ENCODE data around the gene SLC27A1.

Gene SLC27A1

DNA sequence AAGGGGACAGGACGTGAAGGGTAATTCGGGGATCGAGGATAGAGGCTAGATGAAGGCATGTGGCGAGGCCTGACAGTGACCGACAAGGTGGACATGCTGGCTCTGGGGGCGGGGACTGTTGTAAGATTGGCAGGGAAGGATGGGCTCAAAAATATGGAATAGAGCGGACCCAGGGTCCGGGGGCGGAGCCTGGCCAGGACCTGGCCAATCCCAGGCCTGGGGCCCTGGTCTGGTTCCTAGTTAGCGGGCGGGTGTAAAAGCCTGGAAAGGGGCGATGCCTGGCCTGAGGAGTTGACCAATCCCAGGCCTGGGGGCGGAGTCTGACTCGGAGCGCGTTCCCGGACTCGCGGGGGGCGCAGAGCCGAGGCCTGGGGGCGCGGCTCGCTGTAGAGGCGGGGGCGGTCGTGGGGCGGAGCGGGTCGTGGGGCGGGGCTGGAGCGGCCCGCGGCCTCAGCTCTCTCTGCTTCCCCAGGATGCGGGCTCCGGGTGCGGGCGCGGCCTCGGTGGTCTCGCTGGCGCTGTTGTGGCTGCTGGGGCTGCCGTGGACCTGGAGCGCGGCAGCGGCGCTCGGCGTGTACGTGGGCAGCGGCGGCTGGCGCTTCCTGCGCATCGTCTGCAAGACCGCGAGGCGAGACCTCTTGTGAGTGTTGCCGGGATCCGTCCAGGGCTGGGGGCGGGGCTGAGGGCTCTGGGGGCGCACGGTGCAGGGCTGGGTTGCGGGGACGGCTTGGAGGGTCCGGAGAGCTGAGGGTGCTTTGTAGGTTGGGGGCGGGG, at the start of gene SLC27A1:
TSS of gene SLC27A1 (plus strand) at position 457 of the 774 bp plus-strand sequence. CDS start at position 474, 17 bp downstream.
- peak; percentile 82 to 100 (median 99) for DNase-seq

- no peak for DNase-seq
Observed at GRCh38 chr19:17421942-17422341, 48.4 kb upstream of the SLC27A1 start.

DNA sequence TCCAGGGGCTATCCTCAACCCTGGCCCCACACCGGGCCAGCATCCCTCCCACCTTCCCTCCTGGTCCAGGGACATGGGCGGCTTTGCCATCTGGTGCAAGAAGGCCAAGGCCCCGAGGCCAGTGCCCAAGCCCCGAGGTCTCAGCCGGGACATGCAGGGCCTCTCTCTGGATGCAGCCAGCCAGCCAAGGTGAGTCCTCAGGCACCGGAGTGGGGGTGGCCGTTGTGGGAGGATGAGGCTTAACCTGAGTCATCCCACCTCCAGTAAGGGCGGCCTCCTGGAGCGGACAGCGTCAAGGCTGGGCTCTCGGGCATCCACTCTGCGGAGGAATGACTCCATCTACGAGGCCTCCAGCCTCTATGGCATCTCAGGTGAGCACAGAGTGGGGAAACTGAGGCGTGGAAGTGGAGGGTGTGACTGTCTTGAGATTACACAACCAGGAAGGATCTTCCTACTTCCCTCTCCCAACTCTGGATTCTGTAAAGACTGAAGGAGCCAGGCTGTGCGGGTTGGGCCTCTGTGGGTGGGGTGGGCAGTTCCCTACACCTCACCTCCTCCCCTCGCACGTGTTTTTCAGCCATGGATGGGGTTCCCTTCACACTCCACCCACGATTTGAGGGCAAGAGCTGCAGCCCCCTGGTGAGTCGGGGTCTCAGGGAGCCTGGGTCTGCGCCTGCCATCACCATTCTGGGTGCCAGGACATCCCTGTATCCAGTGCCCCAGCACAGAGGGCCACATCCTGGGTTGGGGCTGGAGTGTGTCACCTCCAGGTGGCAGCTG, 46.7 kb upstream of the SLC27A1 start:
- DNase-seq = no peak

- peak in 23 of 56 donors; percentile 2 to 57 (median 16) for DNase-seq
Observed at GRCh38 chr19:17424743-17425365, 45.5 kb upstream of the SLC27A1 start.

GRCh38 chr19:17429641-17430113, 40.6 kb upstream of the SLC27A1 start:
- DNase-seq = no peak

GRCh38 chr19:17431417-17431816, 38.9 kb upstream of the SLC27A1 start:
- no peak for DNase-seq

GRCh38 chr19:17435218-17435617, 35.1 kb upstream of the SLC27A1 start:
- no peak for DNase-seq

GRCh38 chr19:17436094-17436873, 34.0 kb upstream of the SLC27A1 start:
- no peak for DNase-seq

- DNase-seq = no peak
Observed at GRCh38 chr19:17436874-17437267, 33.5 kb upstream of the SLC27A1 start.

- peak in 3 of 56 donors; percentile 1 to 13 (median 11) for DNase-seq
Observed at GRCh38 chr19:17441241-17442021, 28.9 kb upstream of the SLC27A1 start.

GRCh38 chr19:17445526-17446165, 24.7 kb upstream of the SLC27A1 start:
- no peak for DNase-seq

- DNase-seq = no peak
Observed at GRCh38 chr19:17447704-17448130, 22.6 kb upstream of the SLC27A1 start.

DNA sequence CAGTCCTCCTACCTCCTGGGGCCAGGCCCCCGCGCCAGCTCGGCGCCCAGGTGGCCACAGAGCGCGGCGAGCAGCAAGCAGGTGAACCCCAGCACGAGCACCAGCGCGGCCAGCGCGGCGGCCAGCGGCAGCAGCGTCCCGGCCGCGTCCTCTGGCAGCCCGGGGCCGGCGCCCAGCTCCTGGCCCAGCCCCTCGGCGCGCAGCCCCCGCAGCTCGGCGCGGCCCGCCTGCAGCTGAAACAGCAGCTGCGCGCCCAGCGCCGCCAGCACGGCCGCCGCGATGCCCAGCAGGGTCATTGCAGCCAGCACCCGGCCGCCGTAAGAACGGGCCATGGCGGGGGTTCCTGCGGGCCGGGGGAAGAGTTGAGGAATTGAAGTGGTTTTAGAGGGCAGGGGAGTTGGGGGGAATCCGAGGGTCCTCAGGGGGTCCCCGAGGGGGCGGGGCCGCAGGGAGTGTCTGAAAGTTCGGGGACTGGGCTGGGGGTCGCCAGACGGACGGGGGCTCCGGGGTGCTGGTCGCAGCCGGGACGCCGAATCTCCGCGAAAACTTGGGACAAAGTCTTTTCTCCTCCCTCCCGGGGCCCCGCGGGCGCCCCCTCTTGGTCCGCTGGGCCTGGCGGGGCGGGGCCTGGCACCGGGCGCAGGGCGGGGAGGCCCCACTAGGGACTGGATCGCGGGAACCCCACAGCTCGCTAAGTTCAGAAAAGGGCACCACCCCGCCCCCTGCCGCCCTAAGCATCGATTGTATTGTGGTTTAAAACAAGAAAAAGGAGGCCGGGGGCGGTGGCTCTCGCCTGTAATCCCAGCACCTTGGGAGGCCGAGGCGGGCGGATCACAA, 22.0 kb upstream of the SLC27A1 start, which contains the start of gene TMEM221:
TSS of gene TMEM221 (minus strand) at position 538 of the 837 bp plus-strand sequence. CDS start at position 332, 206 bp downstream.
- peak in 8 of 56 donors; percentile 5 to 42 (median 15) for DNase-seq

DNA sequence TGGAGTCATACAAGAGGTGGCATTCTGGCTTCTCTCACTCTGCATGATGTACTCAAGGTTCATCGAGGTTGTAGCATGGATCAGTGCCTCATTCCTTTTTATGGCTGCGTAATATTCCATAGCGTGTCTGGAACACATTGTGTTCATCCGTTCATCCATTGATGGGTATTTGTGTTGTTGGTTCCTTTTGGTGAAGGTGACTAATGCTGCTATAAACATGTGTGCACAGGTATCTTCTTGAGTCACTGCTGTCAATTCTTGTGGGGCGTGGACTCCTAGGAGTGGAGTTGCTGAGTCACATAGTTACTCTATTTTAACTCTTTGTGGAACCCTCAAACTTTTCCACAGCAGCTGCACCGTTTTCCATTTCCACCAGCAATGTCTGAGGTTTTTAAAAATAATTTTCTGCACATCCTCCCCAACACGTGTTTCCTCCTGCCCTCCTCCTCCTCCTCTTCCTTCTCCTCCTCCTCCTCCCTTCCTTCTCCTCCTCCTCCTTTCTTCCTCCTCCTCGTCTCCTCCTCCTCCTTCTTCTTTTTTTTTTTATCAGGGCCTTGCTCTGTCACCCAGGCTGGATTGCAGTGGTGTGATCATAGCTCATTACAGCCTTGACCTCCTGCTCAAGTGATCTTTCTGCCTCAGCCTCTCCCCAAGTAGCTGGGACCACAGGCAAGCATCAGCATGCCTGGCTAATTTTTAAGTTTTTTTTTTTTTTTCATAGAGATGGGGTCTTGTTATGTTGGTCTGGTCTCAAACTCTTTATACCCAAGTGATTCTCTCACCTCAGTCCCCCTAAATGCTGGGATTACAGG, 19.9 kb upstream of the SLC27A1 start:
- DNase-seq = no peak

- no peak for DNase-seq
Observed at GRCh38 chr19:17451820-17452219, 18.5 kb upstream of the SLC27A1 start.

DNA sequence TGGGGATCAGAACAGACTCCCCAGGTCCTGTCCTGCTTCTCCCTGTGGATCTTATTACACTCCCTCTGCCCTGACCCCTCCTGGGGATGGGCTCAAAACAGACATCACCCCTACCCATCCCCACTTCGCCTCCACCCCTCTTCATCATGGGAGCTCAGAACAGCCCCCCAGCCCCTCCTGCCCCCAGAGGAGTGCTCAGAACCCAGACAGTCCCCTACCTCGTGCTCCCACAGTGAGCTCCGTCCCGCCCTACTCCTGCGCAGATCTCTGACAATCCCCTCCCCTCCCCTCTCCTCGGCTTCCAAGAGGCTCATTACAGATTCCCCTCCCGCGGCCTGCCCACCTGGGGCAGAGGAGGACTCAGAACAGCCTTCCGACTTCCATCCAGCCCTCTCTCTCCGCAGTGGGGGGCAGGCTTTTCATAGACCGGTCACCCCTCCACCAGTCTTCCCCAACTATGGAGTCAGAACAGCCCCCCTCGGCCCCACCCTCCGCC, 15.7 kb upstream of the SLC27A1 start:
- no peak for DNase-seq

Data from nucleus accumbens (tissue), 56 donors.